Skeletal muscle satellite cell (primary cell): ENCODE data around the gene C1QB.

Experiments used
- H3K27me3 ChIP-seq: 2 replicates; pipeline ENCODE4 v1.7.0; 2013; ENCODE audit warnings: low read length; ENCODE audit not compliant: control insufficient read depth, insufficient read depth
- H3K36me3 ChIP-seq: 2 replicates; pipeline ENCODE4 v1.7.0; 2013; ENCODE audit warnings: mild to moderate bottlenecking, control low read depth, low read length; ENCODE audit not compliant: insufficient read depth
- H3K4me1 ChIP-seq: 2 replicates; pipeline ENCODE4 v1.7.0; 2013; ENCODE audit warnings: low read length; ENCODE audit not compliant: control insufficient read depth, insufficient read depth
- H3K4me2 ChIP-seq: 2 replicates; pipeline ENCODE4 v1.7.0; 2013; ENCODE audit warnings: mild to moderate bottlenecking, low read length
- H3K4me3 ChIP-seq: 2 replicates; pipeline ENCODE4 v1.7.0; 2013; ENCODE audit warnings: low read length
- H3K9ac ChIP-seq: 2 replicates; pipeline ENCODE4 v1.7.0; 2013; ENCODE audit warnings: mild to moderate bottlenecking, low read depth, low read length, moderate library complexity
- H3K9me3 ChIP-seq: replicated peaks from 2 replicates; pipeline ENCODE4 v1.7.0; 2013; ENCODE audit warnings: mild to moderate bottlenecking, control low read depth, low read length

Gene C1QB

DNA sequence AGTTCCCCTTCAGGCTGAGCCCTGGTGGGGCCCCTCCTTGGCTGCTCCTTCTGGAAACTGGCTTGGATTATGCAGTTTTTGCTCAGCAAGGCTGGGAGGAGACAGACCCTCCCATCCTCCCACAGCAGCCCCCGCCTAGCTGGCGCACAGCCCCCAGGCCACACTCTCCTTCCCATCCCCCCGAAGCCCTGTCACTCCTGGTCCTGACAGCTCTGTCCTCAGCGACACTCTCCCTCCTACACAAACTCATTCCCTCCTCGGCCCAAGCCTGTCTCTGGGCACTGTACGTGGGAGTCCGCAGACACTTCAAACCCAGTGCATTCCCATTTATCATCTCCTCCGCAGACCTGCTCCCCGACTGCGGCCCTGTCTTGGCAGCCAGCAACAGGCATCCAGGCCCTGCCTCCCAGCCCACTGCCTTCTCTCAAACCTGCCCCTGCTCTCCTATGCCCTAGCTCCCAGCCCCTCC lies 32.6 kb downstream of the C1QB start:
- Histone ChIP-seq H3K9ac (no peak overlapping the region), H3K27me3 (peaks cover 55% of the 10 kb centered on the region), H3K36me3 (no peaks in the 10 kb centered on the region), H3K4me3 (no peak overlapping the region), H3K4me2 (no peak overlapping the region), H3K9me3 (no peaks in the 10 kb centered on the region), H3K4me1 (peaks cover 8% of the 10 kb centered on the region)

DNA sequence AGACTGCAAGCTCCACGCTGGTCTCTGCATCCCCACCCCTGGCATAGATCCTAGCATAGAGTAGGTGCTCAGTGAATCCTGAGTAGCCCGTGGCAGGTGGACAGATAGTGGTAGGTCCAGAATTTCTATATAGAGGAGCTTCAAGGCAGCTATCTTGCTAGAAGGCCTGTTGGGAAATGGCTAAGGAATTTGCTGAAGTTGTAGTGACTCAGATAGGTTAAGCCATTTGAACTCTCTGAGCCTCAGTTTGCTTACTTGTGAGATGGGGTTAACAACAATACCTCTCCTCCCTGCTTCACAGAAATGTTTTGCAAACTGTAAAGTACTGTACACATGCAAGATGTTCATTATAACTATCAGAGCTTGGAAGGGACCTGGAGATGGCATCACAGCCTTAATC lies 34.2 kb downstream of the C1QB start:
- no peaks in the 10 kb centered on the region for H3K36me3 ChIP-seq
- H3K4me1 ChIP-seq = peaks cover 8% of the 10 kb centered on the region
- H3K27me3 ChIP-seq = peaks cover 40% of the 10 kb centered on the region
- no peak overlapping the region for H3K4me3 ChIP-seq
- H3K9ac ChIP-seq = no peak overlapping the region
- H3K4me2 ChIP-seq = no peak overlapping the region
- H3K9me3 ChIP-seq = no peaks in the 10 kb centered on the region

DNA sequence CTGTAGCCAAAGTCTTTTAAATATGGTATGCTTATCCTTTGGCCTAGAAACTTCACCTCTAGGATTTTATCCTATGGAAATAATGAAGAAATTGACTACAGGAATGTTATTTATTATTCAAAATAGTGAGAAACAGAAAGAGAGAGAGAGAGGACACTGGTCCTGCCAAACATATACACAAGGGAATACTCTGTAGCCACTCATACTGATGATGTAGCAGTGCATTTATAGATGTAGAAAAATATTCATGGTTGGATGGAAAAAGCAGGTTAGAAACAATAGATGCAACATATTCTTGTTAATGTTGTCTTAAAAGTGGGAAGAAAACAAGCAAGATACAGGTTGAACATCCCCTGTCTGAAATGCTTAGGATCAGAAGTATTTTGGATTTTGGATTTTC lies 35.4 kb downstream of the C1QB start:
- H3K4me1 ChIP-seq = peaks cover 8% of the 10 kb centered on the region
- H3K4me3 ChIP-seq = no peak overlapping the region
- no peaks in the 10 kb centered on the region for H3K9me3 ChIP-seq
- H3K4me2 ChIP-seq = no peak overlapping the region
- peaks cover 30% of the 10 kb centered on the region for H3K27me3 ChIP-seq
- no peaks in the 10 kb centered on the region for H3K36me3 ChIP-seq
- no peak overlapping the region for H3K9ac ChIP-seq

DNA sequence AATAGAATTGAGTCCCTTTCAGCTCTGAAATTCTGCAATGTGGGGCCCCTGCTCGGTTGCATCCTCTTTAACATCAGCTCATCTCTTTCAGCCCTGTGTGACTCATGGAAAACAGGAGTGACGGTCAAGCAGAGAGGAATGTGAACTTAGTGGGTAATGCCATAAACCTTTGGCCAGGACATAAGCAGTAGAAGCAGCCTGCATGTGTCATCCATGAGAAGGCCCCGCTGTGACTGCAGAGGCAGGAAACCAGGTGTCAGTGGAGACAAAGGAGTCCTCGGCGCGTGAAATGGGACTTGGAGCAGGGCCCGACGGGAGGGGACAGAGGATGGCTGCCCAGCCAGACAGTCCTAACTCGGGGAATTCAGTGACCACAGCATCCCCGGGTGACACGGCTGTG lies 36.5 kb downstream of the C1QB start:
- H3K27me3 ChIP-seq = peaks cover 21% of the 10 kb centered on the region
- H3K9ac ChIP-seq = peak overlapping the region; percentile 42
- H3K4me3 ChIP-seq = peak overlapping the region; percentile 49
- peaks cover 8% of the 10 kb centered on the region for H3K4me1 ChIP-seq
- H3K4me2 ChIP-seq = peak overlapping the region; percentile 69
- H3K9me3 ChIP-seq = no peaks in the 10 kb centered on the region
- no peaks in the 10 kb centered on the region for H3K36me3 ChIP-seq

DNA sequence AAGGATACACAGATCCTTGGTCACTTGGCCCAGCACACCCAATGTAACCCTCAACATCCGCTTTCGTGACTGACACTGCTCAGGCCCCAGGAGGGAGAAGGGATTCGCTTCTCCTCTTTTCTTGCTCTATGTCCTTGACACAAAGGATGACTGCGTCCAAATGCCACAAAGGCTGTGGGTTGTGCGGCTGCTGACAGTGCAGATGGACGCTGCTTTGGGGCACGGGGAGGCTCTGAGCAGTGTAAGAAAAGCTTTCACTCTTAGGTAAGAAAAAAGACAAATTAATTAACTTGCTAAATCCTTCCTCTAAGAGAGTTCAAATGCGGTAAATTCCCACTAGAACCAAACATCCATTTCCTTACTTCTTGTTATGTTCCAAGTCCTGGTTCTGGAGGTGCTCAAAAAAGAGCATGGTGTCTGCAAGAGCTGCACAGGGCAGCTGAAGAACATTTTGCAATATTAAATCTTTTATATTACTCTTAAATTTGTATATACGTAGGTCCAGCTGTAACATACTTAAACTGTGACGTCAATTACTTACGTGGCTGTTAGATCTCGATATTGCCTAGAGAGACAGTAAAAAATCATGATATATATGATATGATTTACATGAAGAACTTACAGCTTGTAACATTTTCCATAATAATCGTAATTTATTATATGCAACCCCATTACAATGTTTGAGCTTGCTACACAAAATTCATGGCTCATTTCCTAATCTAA lies 38.2 kb downstream of the C1QB start:
- peaks cover 8% of the 10 kb centered on the region for H3K4me1 ChIP-seq
- H3K4me2 ChIP-seq = no peak overlapping the region
- H3K9ac ChIP-seq = no peak overlapping the region
- H3K27me3 ChIP-seq = peaks cover 6% of the 10 kb centered on the region
- no peaks in the 10 kb centered on the region for H3K9me3 ChIP-seq
- no peak overlapping the region for H3K4me3 ChIP-seq
- no peaks in the 10 kb centered on the region for H3K36me3 ChIP-seq

DNA sequence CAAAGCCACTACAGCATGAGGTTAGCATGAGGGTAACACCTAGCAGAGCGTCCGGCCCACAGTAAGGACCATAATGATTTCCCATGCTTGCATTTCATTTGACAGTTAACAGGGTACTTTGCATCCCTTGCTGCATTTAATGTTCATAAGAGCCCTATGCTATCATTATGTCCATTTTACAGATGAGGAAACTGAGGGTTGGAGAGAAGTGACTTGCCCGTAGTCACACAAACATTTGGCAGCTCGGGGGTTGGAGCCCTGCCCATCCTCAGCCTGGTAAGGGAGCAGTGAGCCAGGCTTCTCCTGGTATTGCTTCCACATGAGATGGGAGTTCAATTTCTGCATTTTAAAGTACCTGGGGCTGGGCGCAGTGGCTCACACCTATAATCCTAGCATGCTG lies 41.1 kb downstream of the C1QB start:
- no peak overlapping the region for H3K4me2 ChIP-seq
- H3K27me3 ChIP-seq = no peaks in the 10 kb centered on the region
- H3K36me3 ChIP-seq = no peaks in the 10 kb centered on the region
- H3K9ac ChIP-seq = no peak overlapping the region
- no peak overlapping the region for H3K4me3 ChIP-seq
- H3K4me1 ChIP-seq = peaks cover 8% of the 10 kb centered on the region
- H3K9me3 ChIP-seq = no peaks in the 10 kb centered on the region

DNA sequence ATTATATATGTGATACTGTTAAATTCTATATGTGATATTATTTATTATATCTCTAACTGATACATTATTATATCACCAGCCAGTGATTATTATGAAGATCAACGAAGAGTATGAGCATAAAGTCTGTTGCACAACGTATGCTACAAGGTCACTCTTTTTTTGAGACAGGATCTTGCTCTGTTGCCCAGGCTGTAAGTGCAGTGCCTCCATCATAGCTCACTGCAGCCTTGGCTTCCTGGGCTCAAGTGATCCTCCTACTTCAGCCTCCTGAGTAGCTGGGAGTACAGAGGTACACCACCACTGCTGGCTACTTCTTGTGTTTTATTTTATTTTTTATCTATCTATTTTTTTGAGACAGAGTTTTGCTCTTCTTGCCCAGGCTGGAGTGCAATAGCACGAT lies 43.6 kb downstream of the C1QB start:
- no peaks in the 10 kb centered on the region for H3K4me1 ChIP-seq
- no peak overlapping the region for H3K4me2 ChIP-seq
- no peaks in the 10 kb centered on the region for H3K27me3 ChIP-seq
- no peak overlapping the region for H3K9ac ChIP-seq
- H3K9me3 ChIP-seq = no peaks in the 10 kb centered on the region
- no peaks in the 10 kb centered on the region for H3K36me3 ChIP-seq
- no peak overlapping the region for H3K4me3 ChIP-seq

DNA sequence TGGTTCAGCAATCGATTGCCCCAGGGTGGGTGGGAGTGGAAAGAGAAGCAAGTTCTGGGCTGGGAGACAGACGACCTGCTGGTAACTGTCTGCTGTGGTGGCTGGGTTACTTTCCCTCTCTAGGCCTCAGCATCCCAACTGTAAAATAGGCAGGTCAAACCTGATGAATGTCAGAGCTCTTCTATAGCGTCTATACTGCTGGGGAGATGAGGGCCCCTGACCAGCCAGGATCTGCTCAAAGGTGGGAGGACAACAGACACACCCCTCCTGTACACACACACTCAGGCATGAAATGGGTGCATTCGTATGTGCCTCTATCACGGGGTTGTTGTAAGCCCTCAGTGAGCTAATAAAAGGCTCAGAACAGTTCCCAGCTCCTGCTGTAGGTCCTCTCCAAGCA lies 44.9 kb downstream of the C1QB start:
- H3K4me1 ChIP-seq = no peaks in the 10 kb centered on the region
- no peaks in the 10 kb centered on the region for H3K27me3 ChIP-seq
- H3K4me2 ChIP-seq = no peak overlapping the region
- H3K9me3 ChIP-seq = no peaks in the 10 kb centered on the region
- H3K36me3 ChIP-seq = no peaks in the 10 kb centered on the region
- no peak overlapping the region for H3K9ac ChIP-seq
- H3K4me3 ChIP-seq = no peak overlapping the region

DNA sequence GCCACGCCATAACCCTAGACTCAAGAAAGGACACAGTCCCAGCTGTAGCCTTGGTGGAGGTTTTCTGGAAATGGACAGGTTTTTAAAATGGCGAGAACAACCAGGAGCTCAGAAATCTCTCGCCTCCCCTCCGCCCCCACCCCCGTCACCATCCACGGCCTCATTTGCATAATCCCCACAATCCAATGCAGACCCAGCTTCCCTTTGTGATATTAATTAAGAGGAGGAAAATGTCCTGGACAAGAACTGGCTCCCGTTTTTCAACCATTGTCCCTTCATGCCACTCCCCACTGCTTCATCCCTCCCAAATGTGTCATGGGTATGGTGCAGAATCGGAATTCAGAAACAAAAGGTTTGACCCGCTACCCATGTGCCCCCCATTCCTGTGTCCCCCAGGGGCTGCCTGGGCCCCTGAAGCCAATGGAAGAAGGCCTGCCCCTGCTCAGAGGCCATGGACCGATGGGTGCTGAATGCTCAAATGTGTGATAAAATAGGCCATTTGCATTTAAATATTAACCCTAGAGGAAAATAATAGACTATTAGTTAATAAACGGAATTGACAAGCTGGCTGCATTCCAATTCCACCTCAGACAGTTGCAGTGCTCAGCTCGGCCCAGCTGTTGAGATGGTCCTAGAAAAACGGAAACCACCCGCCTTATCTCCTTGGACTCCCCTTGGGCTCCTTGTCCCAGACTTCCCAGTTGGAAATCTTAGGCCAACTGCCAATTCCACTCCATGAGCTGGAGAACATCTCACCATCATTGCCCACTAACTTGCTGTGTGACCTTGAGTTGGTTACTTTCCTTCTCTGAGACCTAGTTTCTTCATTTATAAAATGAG lies 46.9 kb downstream of the C1QB start:
- Histone ChIP-seq H3K36me3 (no peaks in the 10 kb centered on the region), H3K4me3 (no peak overlapping the region), H3K4me2 (no peak overlapping the region), H3K4me1 (no peaks in the 10 kb centered on the region), H3K9ac (no peak overlapping the region), H3K9me3 (no peaks in the 10 kb centered on the region), H3K27me3 (no peaks in the 10 kb centered on the region)

DNA sequence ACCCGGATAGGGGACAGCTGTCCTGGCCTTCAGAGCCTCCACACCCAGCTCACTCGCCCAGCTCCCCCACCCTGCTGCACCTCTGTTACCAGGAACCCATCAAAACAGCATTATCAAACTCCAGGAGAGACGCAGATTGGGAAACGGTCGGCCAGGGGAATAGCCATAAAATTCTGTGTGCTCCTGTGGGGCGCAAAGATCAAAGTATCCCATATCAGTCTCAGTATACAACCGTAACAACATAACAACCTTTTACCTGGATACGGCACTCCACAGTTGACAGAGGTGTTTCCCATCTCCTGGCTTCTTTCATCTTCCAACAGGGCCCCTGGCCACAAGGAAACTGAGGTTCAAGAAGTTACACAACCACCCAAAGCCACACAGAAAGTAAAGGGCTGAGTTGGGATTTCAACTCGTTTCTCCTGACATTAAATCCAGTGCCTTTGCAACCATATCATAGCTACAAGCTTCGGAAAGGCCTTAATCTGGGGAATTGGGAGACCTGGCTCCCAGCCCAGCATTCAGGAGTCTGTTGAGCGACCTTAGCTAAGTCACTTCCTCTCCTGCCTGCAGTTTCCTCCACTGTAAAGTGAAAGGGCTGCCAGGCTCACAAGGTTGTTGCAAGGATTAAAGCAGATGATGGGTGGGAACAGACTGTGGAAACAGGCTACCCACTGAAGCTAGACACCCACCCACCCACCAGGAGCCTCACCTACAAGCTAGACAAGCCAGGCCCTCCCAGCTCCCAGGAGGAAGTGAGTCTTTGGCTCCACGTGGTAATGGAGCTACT lies 49.5 kb downstream of the C1QB start:
- no peaks in the 10 kb centered on the region for H3K4me1 ChIP-seq
- H3K36me3 ChIP-seq = no peaks in the 10 kb centered on the region
- H3K9ac ChIP-seq = no peak overlapping the region
- no peak overlapping the region for H3K4me2 ChIP-seq
- H3K4me3 ChIP-seq = no peak overlapping the region
- no peaks in the 10 kb centered on the region for H3K27me3 ChIP-seq
- no peaks in the 10 kb centered on the region for H3K9me3 ChIP-seq

DNA sequence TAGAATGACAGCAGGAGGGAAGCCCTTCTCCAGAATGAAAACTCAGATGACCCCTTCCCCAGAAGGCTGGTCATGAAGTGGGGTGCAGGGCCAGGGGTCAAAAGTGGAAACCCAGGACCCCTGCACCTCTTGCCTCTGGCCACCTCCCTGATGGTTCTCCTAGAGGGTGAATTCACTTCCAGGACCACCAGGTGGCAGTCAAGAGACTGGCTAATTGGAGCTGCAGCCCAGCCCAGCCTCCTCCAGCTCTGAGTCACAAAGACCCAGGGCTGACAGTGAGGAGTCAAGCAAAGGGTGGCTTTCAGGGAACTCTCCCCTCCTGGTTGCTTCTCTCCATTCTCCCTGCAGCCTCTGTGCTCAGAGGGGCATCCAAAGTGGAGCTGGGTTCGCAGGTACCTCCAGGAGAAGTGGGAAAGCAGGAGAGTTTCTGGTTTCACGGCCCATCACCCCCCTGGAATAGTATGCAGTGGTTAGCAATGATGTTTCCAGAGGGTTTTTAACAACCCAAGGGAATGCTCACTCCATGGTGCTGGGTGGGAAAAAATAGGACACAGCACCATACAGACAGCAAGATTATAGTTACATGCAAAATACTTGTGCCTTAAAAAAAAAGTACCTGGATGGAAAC lies 51.5 kb downstream of the C1QB start:
- Histone ChIP-seq H3K4me2 (no peak overlapping the region), H3K36me3 (no peaks in the 10 kb centered on the region), H3K4me1 (no peaks in the 10 kb centered on the region), H3K9ac (no peak overlapping the region), H3K27me3 (no peaks in the 10 kb centered on the region), H3K4me3 (no peak overlapping the region), H3K9me3 (no peaks in the 10 kb centered on the region)
